GM20000 (cell line): ENCODE results near the gene RNF225.
"Not testable (repeated sequence)": the region's sequence is repeated elsewhere in the genome, so short reads cannot be mapped to it uniquely, and the experiment has no call there.

ENCODE experiments used
- DNase-seq: peaks from one replicate; pipeline ENCODE4 v3.0.0; 2012; ENCODE audit warnings: low spot score
- CTCF ChIP-seq: IDR thresholded peaks from 2 replicates; pipeline ENCODE4 v1.5.1; 2012; ENCODE audit warnings: mild to moderate bottlenecking, control low read depth; ENCODE audit errors: extremely low read depth, missing control alignments

Gene RNF225

GRCh38 chr19:58440556-58440955, 45.1 kb downstream of the RNF225 start:
- DNase-seq, result no peak
- no peak for TF ChIP-seq CTCF

- not testable (repeated sequence) for DNase-seq
Measured at GRCh38 chr19:58442986-58443385, 47.5 kb downstream of the RNF225 start.
